G401 (cell line): ENCODE results near the gene LPA. TPM values are rescaled to one million over a fixed set of nuclear protein-coding genes. Genes with fewer than 3 reads are reported as not detected.

ENCODE experiments used
- total RNA-seq: library from RNA; depleted of rRNA; stranded (reverse); fragments of >200 nt; shearing (Covaris generic); gene quantifications from 2 replicates; pipeline ENCODE4 v1.2.3, GENCODE V29; 2014; rRNA removed

LPA gene
- total RNA-seq, 1 experiment from 2014 or later = not detected

Other genes with a start within 250 kb of the LPA start
- gene PLG, start 38.0 kb upstream of the LPA start, total RNA-seq = not detected in 2 replicates